ENCODE data around the gene BCL11B. TPM values are rescaled to one million over a fixed set of nuclear protein-coding genes. Genes with fewer than 3 reads are reported as not detected.

Gene BCL11B
- total RNA-seq, 4 donors from 2014 or later: 39.1 to 74.3 (median 51.7) TPM

GRCh38 chr14:99213101-99213500, 58.9 kb downstream of the BCL11B start:
- no peak overlapping the region for H3K4me3 ChIP-seq (ENCODE audit: low read depth, poor library complexity, severe bottlenecking)
- intact Hi-C loops (cut with DNase I; ENCODE audit: low total_unique reads): no loop called here
- DNase-seq (ENCODE audit: low spot score in 2 of 2): no peak
- 23 to 37% methylated on average over 8 to 11 of the region's 11 CpGs for WGBS, 2 donors
- TF ChIP-seq POLR2A (IDR thresholded peaks at IDR 0.05) (no peak), CTCF (IDR thresholded peaks at IDR 0.05) (no peak)

GRCh38 chr14:99212646-99213045, 59.4 kb downstream of the BCL11B start:
- 67 to 70% methylated on average over 1 to 2 of the region's 3 CpGs for WGBS, 2 donors
- no peak overlapping the region for H3K4me3 ChIP-seq (ENCODE audit: low read depth, poor library complexity, severe bottlenecking)
- DNase-seq (ENCODE audit: low spot score in 2 of 2): no peak
- no peak for TF ChIP-seq POLR2A (IDR thresholded peaks at IDR 0.05)
- no peak for TF ChIP-seq CTCF (IDR thresholded peaks at IDR 0.05)
- intact Hi-C loops (cut with DNase I; ENCODE audit: low total_unique reads): no loop called here

GRCh38 chr14:99212199-99212598, 59.8 kb downstream of the BCL11B start:
- intact Hi-C loops (cut with DNase I; ENCODE audit: low total_unique reads): no loop called here
- TF ChIP-seq CTCF (IDR thresholded peaks at IDR 0.05): no peak
- no peak for TF ChIP-seq POLR2A (IDR thresholded peaks at IDR 0.05)
- no peak for DNase-seq (ENCODE audit: low spot score in 2 of 2)
- 84 to 85% methylated on average over 6 of the region's 7 CpGs for WGBS, 2 donors
- H3K4me3 ChIP-seq (ENCODE audit: low read depth, poor library complexity, severe bottlenecking): no peak overlapping the region

GRCh38 chr14:99211410-99211809, 60.6 kb downstream of the BCL11B start:
- intact Hi-C loops (cut with DNase I; ENCODE audit: low total_unique reads): no loop called here
- TF ChIP-seq POLR2A (IDR thresholded peaks at IDR 0.05): no peak
- no peak for TF ChIP-seq CTCF (IDR thresholded peaks at IDR 0.05)
- DNase-seq (ENCODE audit: low spot score in 2 of 2): no peak
- no peak overlapping the region for H3K4me3 ChIP-seq (ENCODE audit: low read depth, poor library complexity, severe bottlenecking)
- 77 to 80% methylated on average over 9 of the region's 9 CpGs for WGBS, 2 donors

- TF ChIP-seq POLR2A (IDR thresholded peaks at IDR 0.05) (no peak), CTCF (IDR thresholded peaks at IDR 0.05) (no peak)
- DNase-seq (ENCODE audit: low spot score in 2 of 2): no peak
- WGBS, 2 donors: 45% methylated on average over 8 of the region's 8 CpGs
- H3K4me3 ChIP-seq (ENCODE audit: low read depth, poor library complexity, severe bottlenecking): no peak overlapping the region
- intact Hi-C loops (cut with DNase I; ENCODE audit: low total_unique reads): no loop called here
Observed at GRCh38 chr14:99210333-99210732, 61.7 kb downstream of the BCL11B start.

- intact Hi-C loops (cut with DNase I; ENCODE audit: low total_unique reads): no loop called here
- WGBS, 2 donors: 61 to 70% methylated on average over 6 to 7 of the region's 7 CpGs
- TF ChIP-seq POLR2A (IDR thresholded peaks at IDR 0.05): no peak
- no peak for TF ChIP-seq CTCF (IDR thresholded peaks at IDR 0.05)
- no peak overlapping the region for H3K4me3 ChIP-seq (ENCODE audit: low read depth, poor library complexity, severe bottlenecking)
- no peak for DNase-seq (ENCODE audit: low spot score in 2 of 2)
Observed at GRCh38 chr14:99209409-99209808, 62.6 kb downstream of the BCL11B start.
